Activated naive CD4-positive, alpha-beta T cell treated with anti-CD3 and anti-CD28 coated beads, Interleukin-2, amount 10 ng/mL, durations not matched to agents 5 hours and 36 hours (primary cell): Measurements from ENCODE around the gene ENTPD1. TPM values are rescaled to one million over a fixed set of nuclear protein-coding genes. Genes with fewer than 3 reads are reported as not detected.

Source experiments
- total RNA-seq, 2 experiments: library from RNA; stranded (reverse); gene quantifications; one replicate each; pipeline ENCODE4 v1.2.3, GENCODE V29; 2021

Gene ENTPD1, protein sequence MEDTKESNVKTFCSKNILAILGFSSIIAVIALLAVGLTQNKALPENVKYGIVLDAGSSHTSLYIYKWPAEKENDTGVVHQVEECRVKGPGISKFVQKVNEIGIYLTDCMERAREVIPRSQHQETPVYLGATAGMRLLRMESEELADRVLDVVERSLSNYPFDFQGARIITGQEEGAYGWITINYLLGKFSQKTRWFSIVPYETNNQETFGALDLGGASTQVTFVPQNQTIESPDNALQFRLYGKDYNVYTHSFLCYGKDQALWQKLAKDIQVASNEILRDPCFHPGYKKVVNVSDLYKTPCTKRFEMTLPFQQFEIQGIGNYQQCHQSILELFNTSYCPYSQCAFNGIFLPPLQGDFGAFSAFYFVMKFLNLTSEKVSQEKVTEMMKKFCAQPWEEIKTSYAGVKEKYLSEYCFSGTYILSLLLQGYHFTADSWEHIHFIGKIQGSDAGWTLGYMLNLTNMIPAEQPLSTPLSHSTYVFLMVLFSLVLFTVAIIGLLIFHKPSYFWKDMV
- 1 to 10 TPM; 1.3 to 1.4 TPM for total RNA-seq

DNA sequence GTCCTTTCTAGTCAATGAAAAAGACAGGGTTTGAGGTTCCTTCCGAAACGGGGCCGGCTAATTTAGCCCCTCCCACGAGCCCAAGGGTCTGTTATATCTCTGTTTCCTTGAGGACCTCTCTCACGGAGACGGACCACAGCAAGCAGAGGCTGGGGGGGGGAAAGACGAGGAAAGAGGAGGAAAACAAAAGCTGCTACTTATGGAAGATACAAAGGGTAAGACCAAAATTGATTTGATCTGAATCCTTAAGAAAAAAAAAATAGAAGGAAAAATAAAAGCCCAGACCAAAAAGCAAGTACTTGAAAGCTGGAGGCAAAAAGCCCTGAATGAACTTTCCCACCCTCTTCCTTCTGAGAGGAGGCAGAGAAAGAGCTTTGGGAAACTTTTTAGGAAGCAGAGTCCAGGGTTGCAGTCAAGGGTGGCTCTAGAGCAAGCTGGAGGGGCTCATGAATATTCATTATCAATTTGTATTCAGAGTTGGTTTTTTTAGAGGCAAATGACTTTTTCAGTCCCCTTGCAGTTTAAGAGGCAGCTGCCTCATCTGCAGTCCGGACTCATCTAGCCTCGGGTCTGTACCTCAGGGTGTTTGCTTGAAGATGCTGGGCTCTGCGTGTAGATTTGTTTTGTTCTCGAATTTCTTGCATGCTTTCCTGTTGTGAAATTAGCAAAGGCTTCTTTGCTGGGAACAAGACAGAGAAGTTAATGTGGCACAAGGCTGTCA lies at the start of gene ENTPD1:
Gene ENTPD1, plus strand, starts transcription at position 123 of the 721 bp plus-strand sequence. Its CDS starts 77 bp downstream, at position 200.

DNA sequence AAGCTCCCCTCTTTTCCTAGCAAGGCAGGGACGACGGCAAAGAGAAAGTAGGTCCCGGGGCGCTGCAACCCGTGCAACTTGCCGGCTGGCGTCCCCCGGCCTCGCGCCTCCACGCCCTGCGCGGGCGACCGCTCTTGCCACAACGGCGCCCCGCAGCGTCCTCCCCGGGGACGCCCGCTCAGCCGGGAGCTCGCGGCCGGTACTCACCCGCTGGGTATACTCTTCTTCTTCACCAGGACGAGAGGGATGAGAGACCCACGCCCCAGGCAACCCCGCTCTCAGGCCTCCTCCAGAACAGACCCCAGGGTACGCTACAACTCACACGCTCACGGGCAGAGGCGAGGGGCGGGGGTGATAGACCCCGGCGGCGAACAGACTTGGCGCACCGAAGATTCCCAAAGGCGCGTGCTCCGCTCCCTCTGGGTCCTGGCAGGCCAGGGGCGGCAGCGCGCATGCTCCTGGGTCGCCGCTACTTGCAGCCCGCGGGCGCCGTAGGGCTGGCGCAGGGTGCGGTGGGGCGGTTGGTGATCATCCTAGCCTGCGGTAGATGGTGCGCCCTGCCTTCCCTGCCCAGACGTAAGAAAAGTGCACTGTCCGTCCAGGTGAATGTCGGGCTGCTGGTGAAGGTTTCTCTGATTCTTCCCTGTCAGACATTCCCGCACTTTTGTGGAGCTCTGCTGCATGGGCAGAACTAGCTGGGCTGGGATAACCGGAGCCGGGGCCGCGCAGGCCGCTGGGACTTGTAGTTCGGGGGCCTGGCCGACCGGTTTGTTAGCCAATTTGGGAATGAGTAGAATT lies 151.7 kb downstream of the ENTPD1 start, which contains the start of gene CC2D2B:
Gene CC2D2B, plus strand, starts transcription at position 520 of the 798 bp plus-strand sequence. CDS start 3,349 bp downstream, outside the sequence.

Other genes with a start within 250 kb of the ENTPD1 start
- gene SORBS1, start 194.8 kb upstream of the ENTPD1 start, total RNA-seq: under 1 TPM; 0.35 to 0.77 TPM
- gene ALDH18A1, start 99.5 kb upstream of the ENTPD1 start, total RNA-seq: 10 to 100 TPM; 47.0 to 51.4 TPM
- 10 to 100 TPM; 14.2 to 15.0 TPM for gene TCTN3, start 62.2 kb upstream of the ENTPD1 start, total RNA-seq
- gene CC2D2B, start 151.8 kb downstream of the ENTPD1 start, total RNA-seq: not detected